ENCODE data around the gene TSEN2. TPM values are rescaled to one million over a fixed set of nuclear protein-coding genes. Genes with fewer than 3 reads are reported as not detected.
"Not testable (repeated sequence)": the region's sequence is repeated elsewhere in the genome, so short reads cannot be mapped to it uniquely, and the experiment has no call there.

TSEN2 gene
- total RNA-seq, 1 donor from 2014 or later = 11.5 TPM

DNA sequence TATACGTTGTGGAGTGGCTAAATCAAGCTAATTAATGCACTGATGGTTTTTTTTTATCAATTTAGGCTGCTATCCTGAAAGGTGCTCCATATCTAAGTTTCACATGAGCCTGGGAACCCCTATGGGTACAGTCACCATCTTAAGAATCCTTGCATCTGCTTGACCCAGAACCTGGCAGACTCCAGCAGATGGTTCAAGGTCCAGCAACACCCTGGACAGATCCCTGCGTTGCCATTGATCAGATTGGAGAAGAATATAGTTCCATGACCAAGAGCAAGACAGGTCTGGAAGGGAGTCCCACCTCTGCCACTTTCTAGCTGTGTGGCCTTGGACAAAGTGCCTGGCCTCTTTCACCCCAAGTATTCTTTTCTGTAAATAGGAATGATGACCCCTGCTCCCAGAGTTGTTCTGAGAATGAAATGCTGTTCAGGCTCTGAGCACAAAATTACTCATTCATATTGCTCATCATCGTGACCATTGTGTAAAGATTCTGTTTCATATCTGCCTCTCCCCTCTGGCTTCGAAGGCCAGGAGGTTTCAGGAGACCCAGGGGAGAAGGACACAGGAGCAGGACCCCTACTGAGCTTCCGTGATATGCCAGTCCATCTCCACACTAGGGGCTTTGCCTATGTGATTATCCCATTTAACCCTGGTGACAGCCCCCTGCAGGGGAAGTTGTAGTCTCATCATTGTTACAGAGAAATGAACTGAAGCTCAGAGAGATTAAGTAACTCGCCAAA, 30.0 kb upstream of the TSEN2 start:
- H3K36me3 Mint-ChIP-seq (ENCODE audit: unreplicated experiment) = no peaks in the 10 kb centered on the region
- TF ChIP-seq CTCF (IDR thresholded peaks at IDR 0.05) = no peak
- H3K27me3 Mint-ChIP-seq (ENCODE audit: unreplicated experiment) = no peaks in the 10 kb centered on the region
- no peak overlapping the region for H3K4me3 Mint-ChIP-seq (ENCODE audit: unreplicated experiment)
- no peak for DNase-seq (ENCODE audit: extremely low spot score, unreplicated experiment)
- H3K4me1 Mint-ChIP-seq (ENCODE audit: unreplicated experiment) = no peaks in the 10 kb centered on the region
- H3K27ac Mint-ChIP-seq (ENCODE audit: unreplicated experiment) = no peak overlapping the region
- H3K9me3 Mint-ChIP-seq (ENCODE audit: unreplicated experiment) = no peaks in the 10 kb centered on the region

DNA sequence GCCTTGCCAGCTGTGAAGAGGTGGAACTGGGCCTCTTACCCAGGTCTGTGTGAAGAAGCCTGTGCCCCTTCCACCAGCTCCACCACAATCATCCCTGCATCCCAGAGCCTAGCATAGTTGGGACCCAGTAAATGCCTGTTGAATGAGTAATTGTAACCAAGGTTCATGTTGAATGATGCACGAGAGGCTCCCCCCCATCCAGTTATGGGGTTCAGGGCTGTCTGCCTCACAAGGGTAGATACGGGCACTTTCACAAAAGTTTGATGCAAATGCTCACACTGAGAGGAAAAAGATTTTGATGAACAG, 29.5 kb upstream of the TSEN2 start:
- Mint-ChIP-seq H3K4me3 (ENCODE audit: unreplicated experiment) (no peak overlapping the region), H3K36me3 (ENCODE audit: unreplicated experiment) (no peaks in the 10 kb centered on the region), H3K27me3 (ENCODE audit: unreplicated experiment) (no peaks in the 10 kb centered on the region), H3K4me1 (ENCODE audit: unreplicated experiment) (no peaks in the 10 kb centered on the region), H3K9me3 (ENCODE audit: unreplicated experiment) (no peaks in the 10 kb centered on the region), H3K27ac (ENCODE audit: unreplicated experiment) (no peak overlapping the region)
- no peak for DNase-seq (ENCODE audit: extremely low spot score, unreplicated experiment)
- no peak for TF ChIP-seq CTCF (IDR thresholded peaks at IDR 0.05)

DNA sequence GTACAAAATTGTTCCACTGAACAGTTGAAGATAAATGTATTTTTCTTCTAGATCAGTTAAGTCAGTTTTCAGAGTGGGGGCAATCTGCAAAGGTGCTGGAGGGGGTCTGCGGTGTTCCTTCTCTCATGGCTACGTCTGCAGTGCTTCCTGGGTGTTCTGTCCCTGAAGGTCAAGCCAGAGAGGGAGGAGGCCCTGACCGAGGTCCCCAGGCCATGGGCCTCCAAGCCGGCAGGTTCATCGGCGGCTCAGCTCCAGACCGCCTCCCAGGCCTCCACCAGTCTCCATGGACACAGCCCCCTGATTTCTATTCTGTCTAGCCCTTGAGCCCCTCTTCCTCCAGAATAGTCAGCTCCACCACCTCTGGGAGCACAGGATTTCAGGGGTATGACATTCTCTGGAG, 28.5 kb upstream of the TSEN2 start:
- Mint-ChIP-seq H3K9me3 (ENCODE audit: unreplicated experiment) (no peaks in the 10 kb centered on the region), H3K27me3 (ENCODE audit: unreplicated experiment) (no peaks in the 10 kb centered on the region), H3K4me1 (ENCODE audit: unreplicated experiment) (no peaks in the 10 kb centered on the region), H3K4me3 (ENCODE audit: unreplicated experiment) (no peak overlapping the region), H3K27ac (ENCODE audit: unreplicated experiment) (no peak overlapping the region), H3K36me3 (ENCODE audit: unreplicated experiment) (no peaks in the 10 kb centered on the region)
- DNase-seq (ENCODE audit: extremely low spot score, unreplicated experiment) = no peak
- no peak for TF ChIP-seq CTCF (IDR thresholded peaks at IDR 0.05)

DNA sequence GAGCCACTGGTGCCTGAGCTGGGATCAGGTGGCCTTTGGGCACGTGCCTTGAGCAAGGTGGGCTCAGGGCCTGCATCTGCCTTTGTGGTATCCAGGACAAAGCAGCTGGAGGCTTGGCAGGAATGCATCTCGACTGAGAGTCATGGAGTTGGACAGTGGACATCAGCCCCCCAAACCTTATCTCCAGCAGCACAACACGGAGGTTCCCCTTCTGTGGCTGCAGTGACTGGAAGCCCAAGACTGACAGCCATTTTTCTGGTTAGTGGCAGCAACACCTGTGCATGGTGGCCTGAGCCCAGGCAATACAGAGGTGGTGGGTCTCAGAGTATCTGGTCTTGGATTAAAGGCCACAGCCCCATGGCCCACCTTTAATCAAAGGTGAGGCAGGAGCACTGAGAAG, 27.8 kb upstream of the TSEN2 start:
- H3K9me3 Mint-ChIP-seq (ENCODE audit: unreplicated experiment) = no peaks in the 10 kb centered on the region
- no peak overlapping the region for H3K27ac Mint-ChIP-seq (ENCODE audit: unreplicated experiment)
- no peaks in the 10 kb centered on the region for H3K4me1 Mint-ChIP-seq (ENCODE audit: unreplicated experiment)
- TF ChIP-seq CTCF (IDR thresholded peaks at IDR 0.05) = no peak
- no peak for DNase-seq (ENCODE audit: extremely low spot score, unreplicated experiment)
- no peaks in the 10 kb centered on the region for H3K36me3 Mint-ChIP-seq (ENCODE audit: unreplicated experiment)
- no peaks in the 10 kb centered on the region for H3K27me3 Mint-ChIP-seq (ENCODE audit: unreplicated experiment)
- no peak overlapping the region for H3K4me3 Mint-ChIP-seq (ENCODE audit: unreplicated experiment)

DNA sequence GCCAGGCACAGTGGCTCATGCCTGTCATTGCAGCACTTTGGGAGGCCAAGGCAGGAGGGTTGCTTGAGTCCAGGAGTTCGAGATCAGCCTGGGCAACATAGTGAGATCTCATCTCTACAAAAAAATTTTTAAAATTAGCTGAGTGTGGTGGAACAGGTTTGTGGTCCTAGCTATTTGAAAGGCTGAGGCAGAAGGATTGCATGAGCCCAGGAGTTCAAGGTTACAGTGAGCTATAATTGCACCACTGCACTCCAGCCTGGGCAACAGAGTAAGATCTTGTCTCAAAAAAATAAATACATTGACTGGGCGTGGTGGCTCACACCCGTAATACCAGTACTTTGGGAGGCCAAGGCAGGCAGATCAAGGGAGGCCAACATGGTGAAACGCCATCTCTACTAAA, 26.9 kb upstream of the TSEN2 start:
- not testable (repeated sequence) for H3K27me3 Mint-ChIP-seq (ENCODE audit: unreplicated experiment); H3K4me3 Mint-ChIP-seq (ENCODE audit: unreplicated experiment); DNase-seq (ENCODE audit: extremely low spot score, unreplicated experiment); H3K4me1 Mint-ChIP-seq (ENCODE audit: unreplicated experiment); H3K9me3 Mint-ChIP-seq (ENCODE audit: unreplicated experiment); H3K36me3 Mint-ChIP-seq (ENCODE audit: unreplicated experiment); H3K27ac Mint-ChIP-seq (ENCODE audit: unreplicated experiment)

DNA sequence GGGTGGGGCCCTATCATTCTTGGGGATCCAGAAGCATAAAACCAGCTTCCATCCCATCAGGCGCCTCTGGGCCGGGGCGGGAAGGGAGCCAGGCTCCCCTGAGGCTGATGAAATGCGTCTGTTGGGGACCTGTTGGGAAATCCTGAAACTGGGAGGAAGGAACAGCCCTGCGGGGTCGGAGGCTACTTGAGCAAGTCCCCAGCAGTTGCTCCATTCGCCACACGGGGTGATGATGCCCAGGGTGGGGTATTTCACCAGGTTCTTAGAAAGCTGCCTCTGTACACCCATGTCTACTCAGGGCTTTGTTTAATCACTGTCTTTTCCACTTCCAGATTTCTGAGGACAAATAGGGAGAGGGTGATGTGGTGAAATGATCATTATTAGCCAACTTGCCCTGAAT, 25.4 kb upstream of the TSEN2 start:
- H3K27ac Mint-ChIP-seq (ENCODE audit: unreplicated experiment) = no peak overlapping the region
- no peaks in the 10 kb centered on the region for H3K27me3 Mint-ChIP-seq (ENCODE audit: unreplicated experiment)
- H3K4me3 Mint-ChIP-seq (ENCODE audit: unreplicated experiment) = no peak overlapping the region
- no peak for DNase-seq (ENCODE audit: extremely low spot score, unreplicated experiment)
- TF ChIP-seq CTCF (IDR thresholded peaks at IDR 0.05) = no peak
- H3K9me3 Mint-ChIP-seq (ENCODE audit: unreplicated experiment) = no peaks in the 10 kb centered on the region
- no peaks in the 10 kb centered on the region for H3K36me3 Mint-ChIP-seq (ENCODE audit: unreplicated experiment)
- no peaks in the 10 kb centered on the region for H3K4me1 Mint-ChIP-seq (ENCODE audit: unreplicated experiment)

All from osteocyte (in vitro differentiated cells).